Right renal cortex interstitium (tissue), 3 donors: ENCODE measurements around the gene PTGER3. TPM values are rescaled to one million over a fixed set of nuclear protein-coding genes. Genes with fewer than 3 reads are reported as not detected.
A peak's percentile ranks its signal among the peaks of the same experiment; 100 is the strongest.

Source experiments
- DNase-seq, 3 donors: peaks; one replicate each; pipeline ENCODE4 v3.0.0-alpha.2; 2013; ENCODE audit warnings: low read depth in 3 of 3, low spot score in 2 of 3
- polyA plus RNA-seq, 3 donors: library from polyadenylated mRNA; unstranded; fragments of 120-200 nt; gene quantifications; one replicate each; pipeline ENCODE4 v1.2.1, GENCODE V29; 2013; ENCODE audit not compliant: insufficient read length in 3 of 3

Gene PTGER3
- polyA plus RNA-seq, 3 donors: 46.4 to 55.2 (median 49.1) TPM

GRCh38 chr1:71053146-71053545 is 5.5 kb upstream of the PTGER3 start:
- no peak for DNase-seq

GRCh38 chr1:71049951-71050598 is 2.5 kb upstream of the PTGER3 start:
- DNase-seq: peak; percentile 61 to 76 (median 62)

- DNase-seq: no peak
These were observed 553 bp downstream of the PTGER3 start for GRCh38 chr1:71046891-71047634.

GRCh38 chr1:71045463-71046028 is 2.1 kb downstream of the PTGER3 start:
- no peak for DNase-seq

GRCh38 chr1:71044833-71045232 is 2.8 kb downstream of the PTGER3 start:
- DNase-seq: no peak

GRCh38 chr1:71043065-71043464 is 4.6 kb downstream of the PTGER3 start:
- no peak for DNase-seq

GRCh38 chr1:71041806-71042205 is 5.8 kb downstream of the PTGER3 start:
- DNase-seq: no peak

GRCh38 chr1:71039661-71040262 is 7.9 kb downstream of the PTGER3 start:
- DNase-seq: no peak

- no peak for DNase-seq
These were observed 8.7 kb downstream of the PTGER3 start for GRCh38 chr1:71038942-71039341.

- DNase-seq: no peak
These were observed 9.6 kb downstream of the PTGER3 start for GRCh38 chr1:71037829-71038620.

GRCh38 chr1:71037066-71037465 is 10.6 kb downstream of the PTGER3 start:
- no peak for DNase-seq

GRCh38 chr1:71033136-71033535 is 14.5 kb downstream of the PTGER3 start:
- DNase-seq: no peak

- DNase-seq: no peak
These were observed 16.2 kb downstream of the PTGER3 start for GRCh38 chr1:71031426-71031825.

- no peak for DNase-seq
These were observed 17.6 kb downstream of the PTGER3 start for GRCh38 chr1:71030026-71030425.

- DNase-seq: no peak
These were observed 18.6 kb downstream of the PTGER3 start for GRCh38 chr1:71028981-71029380.

GRCh38 chr1:71027991-71028390 is 19.6 kb downstream of the PTGER3 start:
- DNase-seq: no peak

- DNase-seq: no peak
These were observed 21.5 kb downstream of the PTGER3 start for GRCh38 chr1:71026093-71026492.

- DNase-seq: no peak
These were observed 24.1 kb downstream of the PTGER3 start for GRCh38 chr1:71023515-71023914.

- no peak for DNase-seq
These were observed 28.2 kb downstream of the PTGER3 start for GRCh38 chr1:71019233-71019969.

GRCh38 chr1:71018791-71019190 is 28.8 kb downstream of the PTGER3 start:
- no peak for DNase-seq
